Parathyroid adenoma (tissue), 2 donors: Measurements from ENCODE around the gene MDH2.

Source experiments
- H2AFZ ChIP-seq: fragments of 300-600 bp; sonication (generic); one replicate; pipeline ENCODE4 v1.7.0; 2017; ENCODE audit warnings: antibody characterized with exemption, mild to moderate bottlenecking
- H3K27ac ChIP-seq: fragments of 300-600 bp; sonication (generic); one replicate; pipeline ENCODE4 v1.7.0; 2017
- H3K27me3 ChIP-seq: fragments of 300-600 bp; sonication (generic); one replicate; pipeline ENCODE4 v1.7.0; 2017; ENCODE audit warnings: low read length; ENCODE audit not compliant: control insufficient read depth, insufficient read depth
- H3K36me3 ChIP-seq: fragments of 300-600 bp; sonication (generic); one replicate; pipeline ENCODE4 v1.7.0; 2017; ENCODE audit warnings: low read length; ENCODE audit not compliant: control insufficient read depth, insufficient read depth
- H3K4me1 ChIP-seq: fragments of 300-600 bp; sonication (generic); one replicate; pipeline ENCODE4 v1.7.0; 2017; ENCODE audit warnings: control low read depth
- H3K4me2 ChIP-seq: fragments of 300-600 bp; sonication (generic); one replicate; pipeline ENCODE4 v1.7.0; 2017; ENCODE audit warnings: low read length
- H3K4me3 ChIP-seq: fragments of 300-600 bp; sonication (generic); one replicate; pipeline ENCODE4 v1.7.0; 2017; ENCODE audit warnings: low read depth, low read length
- H3K79me2 ChIP-seq: fragments of 300-600 bp; sonication (generic); one replicate; pipeline ENCODE4 v1.7.0; 2017; ENCODE audit warnings: control low read depth
- H3K9ac ChIP-seq: fragments of 300-600 bp; sonication (generic); one replicate; pipeline ENCODE4 v1.7.0; 2017; ENCODE audit warnings: mild to moderate bottlenecking
- H3K9me3 ChIP-seq: fragments of 300-600 bp; sonication (generic); one replicate; pipeline ENCODE4 v1.7.0; 2017; ENCODE audit warnings: low read length; ENCODE audit not compliant: control insufficient read depth
- TF ChIP-seq, protein P1 (sequence below): fragments of 300-600 bp; sonication (generic); IDR thresholded peaks from one replicate; pipeline ENCODE4 v1.7.0; 2017; ENCODE audit warnings: antibody characterized with exemption, mild to moderate bottlenecking
- donor health status: primary hyperparathyroidism.

MDH2 gene

DNA sequence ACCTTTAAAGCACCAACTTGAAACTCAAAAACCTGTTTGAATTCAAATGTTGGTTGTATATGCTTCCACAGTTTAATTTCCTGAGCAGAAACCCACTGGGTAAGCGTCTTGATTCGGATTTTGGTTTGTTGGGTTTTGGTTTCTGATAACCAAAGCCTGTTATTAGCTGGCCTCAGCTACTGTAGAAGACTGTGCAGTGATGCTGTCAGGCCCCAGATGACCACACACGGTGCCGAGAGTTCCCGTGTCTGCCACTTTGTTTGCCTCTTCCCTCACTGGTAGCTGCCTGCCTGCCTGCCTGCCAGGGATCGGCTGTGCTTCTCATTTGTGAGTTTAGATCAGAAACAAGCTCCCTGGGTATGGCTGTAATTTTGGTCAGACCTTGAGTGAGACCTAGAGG lies 5.6 kb downstream of the MDH2 start:
- H3K79me2 ChIP-seq: peaks cover 61% of the 10 kb centered on the region
- peaks cover 12% of the 10 kb centered on the region for H3K4me1 ChIP-seq
- H3K27me3 ChIP-seq: no peaks in the 10 kb centered on the region
- TF ChIP-seq, protein P1, sequence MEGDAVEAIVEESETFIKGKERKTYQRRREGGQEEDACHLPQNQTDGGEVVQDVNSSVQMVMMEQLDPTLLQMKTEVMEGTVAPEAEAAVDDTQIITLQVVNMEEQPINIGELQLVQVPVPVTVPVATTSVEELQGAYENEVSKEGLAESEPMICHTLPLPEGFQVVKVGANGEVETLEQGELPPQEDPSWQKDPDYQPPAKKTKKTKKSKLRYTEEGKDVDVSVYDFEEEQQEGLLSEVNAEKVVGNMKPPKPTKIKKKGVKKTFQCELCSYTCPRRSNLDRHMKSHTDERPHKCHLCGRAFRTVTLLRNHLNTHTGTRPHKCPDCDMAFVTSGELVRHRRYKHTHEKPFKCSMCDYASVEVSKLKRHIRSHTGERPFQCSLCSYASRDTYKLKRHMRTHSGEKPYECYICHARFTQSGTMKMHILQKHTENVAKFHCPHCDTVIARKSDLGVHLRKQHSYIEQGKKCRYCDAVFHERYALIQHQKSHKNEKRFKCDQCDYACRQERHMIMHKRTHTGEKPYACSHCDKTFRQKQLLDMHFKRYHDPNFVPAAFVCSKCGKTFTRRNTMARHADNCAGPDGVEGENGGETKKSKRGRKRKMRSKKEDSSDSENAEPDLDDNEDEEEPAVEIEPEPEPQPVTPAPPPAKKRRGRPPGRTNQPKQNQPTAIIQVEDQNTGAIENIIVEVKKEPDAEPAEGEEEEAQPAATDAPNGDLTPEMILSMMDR: no peak
- no peak overlapping the region for H3K9ac ChIP-seq
- H3K4me2 ChIP-seq: no peak overlapping the region
- H3K36me3 ChIP-seq: no peaks in the 10 kb centered on the region
- no peaks in the 10 kb centered on the region for H3K9me3 ChIP-seq
- H3K4me3 ChIP-seq: no peak overlapping the region
- no peak overlapping the region for H3K27ac ChIP-seq
- H2AFZ ChIP-seq: no peak overlapping the region

DNA sequence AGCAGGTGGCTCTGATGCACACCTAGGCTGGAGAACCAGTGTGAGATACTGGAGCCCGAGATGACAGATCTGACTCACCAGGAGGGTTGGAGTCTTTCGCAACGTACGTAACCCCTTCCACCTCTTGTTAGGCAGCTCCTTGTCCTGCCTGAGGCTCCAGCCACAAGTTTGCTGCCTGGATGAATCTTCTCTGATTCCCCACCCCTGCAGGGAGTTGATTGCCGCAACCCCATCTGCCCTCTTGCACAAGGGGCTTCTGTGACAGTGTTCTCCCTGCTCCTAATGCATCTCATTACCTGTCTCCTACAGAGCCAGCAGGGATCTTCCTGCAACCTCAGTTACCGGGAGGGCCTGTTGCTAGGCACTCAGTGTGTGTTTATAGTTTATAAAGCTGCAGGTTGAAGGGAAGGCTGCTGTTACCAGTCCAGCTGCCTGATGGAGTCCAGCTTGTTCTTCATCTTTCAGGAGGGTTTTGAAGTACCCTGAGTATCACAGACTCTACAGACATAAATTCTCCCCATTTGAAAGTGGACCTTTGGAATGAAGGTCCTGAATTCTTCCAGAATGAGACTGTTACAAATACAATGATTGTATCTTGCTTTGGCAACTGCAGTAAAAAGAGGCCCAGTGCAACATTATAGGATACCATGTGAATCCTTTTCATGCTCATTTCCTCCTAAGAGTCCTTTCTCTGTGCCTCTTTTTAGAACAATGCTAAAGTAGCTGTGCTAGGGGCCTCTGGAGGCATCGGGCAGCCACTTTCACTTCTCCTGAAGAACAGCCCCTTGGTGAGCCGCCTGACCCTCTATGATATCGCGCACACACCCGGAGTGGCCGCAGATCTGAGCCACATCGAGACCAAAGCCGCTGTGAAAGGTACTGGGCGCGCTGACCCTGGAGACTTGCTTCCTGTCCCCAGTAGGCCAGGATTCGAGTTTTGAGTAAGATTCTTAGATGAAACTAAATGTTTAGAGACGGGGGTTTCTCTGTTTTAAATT lies 6.5 kb downstream of the MDH2 start:
- peaks cover 53% of the 10 kb centered on the region for H3K79me2 ChIP-seq
- TF ChIP-seq, protein P1: no peak
- H3K27me3 ChIP-seq: no peaks in the 10 kb centered on the region
- H3K4me2 ChIP-seq: no peak overlapping the region
- no peak overlapping the region for H2AFZ ChIP-seq
- no peaks in the 10 kb centered on the region for H3K9me3 ChIP-seq
- peaks cover 6% of the 10 kb centered on the region for H3K4me1 ChIP-seq
- no peak overlapping the region for H3K4me3 ChIP-seq
- no peak overlapping the region for H3K27ac ChIP-seq
- no peak overlapping the region for H3K9ac ChIP-seq
- no peaks in the 10 kb centered on the region for H3K36me3 ChIP-seq

DNA sequence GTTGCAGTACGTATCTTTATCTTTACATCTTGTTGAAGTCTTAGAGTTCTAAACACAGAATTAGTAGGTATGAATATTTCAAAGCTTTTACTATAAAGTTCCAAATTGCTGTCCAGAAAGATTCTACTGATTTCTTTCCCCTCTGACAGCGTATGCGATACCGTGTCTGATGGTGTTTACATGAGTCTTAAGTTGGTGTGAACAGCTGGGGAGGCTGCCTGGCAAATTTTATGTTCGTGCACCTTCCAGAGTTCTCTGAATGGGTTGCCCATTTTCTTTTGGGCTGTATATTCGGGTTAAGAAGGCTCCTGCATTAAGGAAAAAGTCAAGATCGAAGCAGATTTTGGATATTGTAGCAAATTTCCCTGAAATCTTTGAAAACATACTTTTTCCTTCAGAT lies 8.3 kb downstream of the MDH2 start:
- Histone ChIP-seq H3K79me2 (peaks cover 36% of the 10 kb centered on the region), H3K27me3 (no peaks in the 10 kb centered on the region), H3K4me1 (no peaks in the 10 kb centered on the region), H3K9me3 (no peaks in the 10 kb centered on the region), H3K4me2 (no peak overlapping the region), H3K27ac (no peak overlapping the region), H3K9ac (no peak overlapping the region), H3K36me3 (no peaks in the 10 kb centered on the region), H2AFZ (no peak overlapping the region), H3K4me3 (no peak overlapping the region)
- TF ChIP-seq, protein P1: no peak

DNA sequence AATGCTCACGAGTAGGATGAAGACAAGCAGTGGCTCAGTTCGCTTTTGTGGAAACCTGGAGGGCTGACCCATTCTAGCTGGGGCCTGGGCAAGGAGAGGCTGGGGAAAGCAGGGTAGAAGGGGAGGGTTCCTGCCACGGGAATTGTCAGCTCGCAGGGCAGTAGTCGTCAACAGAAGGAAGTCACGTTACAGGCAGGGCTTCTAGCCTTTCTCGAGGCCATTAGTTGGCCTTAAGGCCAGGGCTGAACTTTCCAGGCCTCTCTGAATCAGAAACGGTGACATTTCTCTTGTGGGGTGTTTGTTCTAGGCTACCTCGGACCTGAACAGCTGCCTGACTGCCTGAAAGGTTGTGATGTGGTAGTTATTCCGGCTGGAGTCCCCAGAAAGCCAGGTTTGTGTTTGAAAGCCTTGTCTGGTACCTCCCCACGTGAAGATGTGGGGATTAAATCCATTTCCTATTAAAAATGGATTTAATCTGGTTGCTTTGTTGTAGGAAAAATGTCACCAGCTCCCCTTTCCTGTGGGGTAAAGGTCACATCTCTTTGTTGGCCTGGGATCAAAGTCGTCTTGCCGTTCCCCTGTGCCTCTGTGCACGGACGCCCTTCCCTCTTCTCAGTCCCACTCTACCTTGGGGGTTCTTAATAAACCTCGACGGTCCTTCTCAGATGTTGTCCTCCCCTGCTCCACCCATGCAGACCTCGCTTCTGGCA lies 9.4 kb downstream of the MDH2 start:
- H3K27me3 ChIP-seq: no peaks in the 10 kb centered on the region
- peaks cover 30% of the 10 kb centered on the region for H3K79me2 ChIP-seq
- no peak overlapping the region for H3K9ac ChIP-seq
- no peaks in the 10 kb centered on the region for H3K36me3 ChIP-seq
- no peaks in the 10 kb centered on the region for H3K9me3 ChIP-seq
- TF ChIP-seq, protein P1: no peak
- no peak overlapping the region for H3K4me2 ChIP-seq
- no peaks in the 10 kb centered on the region for H3K4me1 ChIP-seq
- H3K4me3 ChIP-seq: no peak overlapping the region
- no peak overlapping the region for H3K27ac ChIP-seq
- no peak overlapping the region for H2AFZ ChIP-seq
